ENCODE measurements around the gene PC. TPM values are rescaled to one million over a fixed set of nuclear protein-coding genes. Genes with fewer than 3 reads are reported as not detected.

PC gene
- total RNA-seq, 4 donors from 2014 or later: 4.7 to 7.0 (median 5.6) TPM

- no peaks in the 10 kb centered on the region for H3K27me3 ChIP-seq
- H3K9me3 ChIP-seq: no peaks in the 10 kb centered on the region
- TF ChIP-seq POLR2AphosphoS5 (IDR thresholded peaks at IDR 0.05): no peak
- no peak for TF ChIP-seq CTCF (IDR thresholded peaks at IDR 0.05)
- TF ChIP-seq EP300 (IDR thresholded peaks at IDR 0.05): no peak
- TF ChIP-seq POLR2A (IDR thresholded peaks at IDR 0.05): no peak
- peaks cover 0 to 27% of the 10 kb centered on the region in 2 donors for H3K36me3 ChIP-seq
- no peak overlapping the region for H3K27ac ChIP-seq
- 91 to 92% methylated on average over 4 to 5 of the region's 12 CpGs for WGBS, 2 donors (ENCODE audit: low coverage in 1 of 2)
- H3K4me3 ChIP-seq: no peak overlapping the region
- no peak for ATAC-seq
- peaks cover 0 to 26% (median 8%) of the 10 kb centered on the region in 3 donors for H3K4me1 ChIP-seq
Observed at GRCh38 chr11:66854231-66854661, 103.9 kb downstream of the PC start.

GRCh38 chr11:66853242-66854229, 104.6 kb downstream of the PC start:
- Histone ChIP-seq H3K4me3 (no peak overlapping the region), H3K9me3 (no peaks in the 10 kb centered on the region), H3K4me1 (peaks cover 0 to 26% (median 8%) of the 10 kb centered on the region in 3 donors), H3K36me3 (peaks cover 0 to 27% of the 10 kb centered on the region in 2 donors), H3K27me3 (no peaks in the 10 kb centered on the region), H3K27ac (no peak overlapping the region)
- ATAC-seq: no peak
- WGBS, 2 donors (ENCODE audit: low coverage in 1 of 2): 86 to 92% methylated on average over 9 to 15 of the region's 26 CpGs
- no peak for TF ChIP-seq POLR2AphosphoS5 (IDR thresholded peaks at IDR 0.05)
- TF ChIP-seq POLR2A (IDR thresholded peaks at IDR 0.05): no peak
- TF ChIP-seq EP300 (IDR thresholded peaks at IDR 0.05): no peak
- no peak for TF ChIP-seq CTCF (IDR thresholded peaks at IDR 0.05)

GRCh38 chr11:66852466-66853241, 105.5 kb downstream of the PC start:
- Histone ChIP-seq H3K4me3 (no peak overlapping the region), H3K4me1 (peaks cover 0 to 19% (median 8%) of the 10 kb centered on the region in 3 donors), H3K27ac (no peak overlapping the region), H3K9me3 (no peaks in the 10 kb centered on the region), H3K36me3 (peaks cover 0 to 29% of the 10 kb centered on the region in 2 donors), H3K27me3 (no peaks in the 10 kb centered on the region)
- TF ChIP-seq CTCF (IDR thresholded peaks at IDR 0.05) (no peak), POLR2AphosphoS5 (IDR thresholded peaks at IDR 0.05) (no peak)
- WGBS, 2 donors (ENCODE audit: low coverage in 1 of 2): 83% methylated on average over 3 to 6 of the region's 26 CpGs
- ATAC-seq: no peak

GRCh38 chr11:66851698-66852465, 106.3 kb downstream of the PC start:
- no peak for TF ChIP-seq EP300 (IDR thresholded peaks at IDR 0.05)
- no peak for TF ChIP-seq CTCF (IDR thresholded peaks at IDR 0.05)
- no peak for TF ChIP-seq POLR2AphosphoS5 (IDR thresholded peaks at IDR 0.05)
- TF ChIP-seq POLR2A (IDR thresholded peaks at IDR 0.05): no peak
- 50 to 55% methylated on average over 2 to 4 of the region's 26 CpGs for WGBS, 2 donors (ENCODE audit: low coverage in 1 of 2)
- Histone ChIP-seq H3K4me1 (peaks cover 0 to 13% (median 8%) of the 10 kb centered on the region in 3 donors), H3K27me3 (no peaks in the 10 kb centered on the region), H3K4me3 (no peak overlapping the region), H3K27ac (no peak overlapping the region), H3K36me3 (peaks cover 0 to 37% of the 10 kb centered on the region in 2 donors), H3K9me3 (no peaks in the 10 kb centered on the region)
- no peak for ATAC-seq
